Fibroblast of peridontal ligament (primary cell): Measurements from ENCODE around the gene KDSR.

Source experiments
- DNase-seq: peaks from one replicate; pipeline ENCODE4 v3.0.0-alpha.2; 2010; ENCODE audit errors: extremely low read depth

The KDSR gene

DNA sequence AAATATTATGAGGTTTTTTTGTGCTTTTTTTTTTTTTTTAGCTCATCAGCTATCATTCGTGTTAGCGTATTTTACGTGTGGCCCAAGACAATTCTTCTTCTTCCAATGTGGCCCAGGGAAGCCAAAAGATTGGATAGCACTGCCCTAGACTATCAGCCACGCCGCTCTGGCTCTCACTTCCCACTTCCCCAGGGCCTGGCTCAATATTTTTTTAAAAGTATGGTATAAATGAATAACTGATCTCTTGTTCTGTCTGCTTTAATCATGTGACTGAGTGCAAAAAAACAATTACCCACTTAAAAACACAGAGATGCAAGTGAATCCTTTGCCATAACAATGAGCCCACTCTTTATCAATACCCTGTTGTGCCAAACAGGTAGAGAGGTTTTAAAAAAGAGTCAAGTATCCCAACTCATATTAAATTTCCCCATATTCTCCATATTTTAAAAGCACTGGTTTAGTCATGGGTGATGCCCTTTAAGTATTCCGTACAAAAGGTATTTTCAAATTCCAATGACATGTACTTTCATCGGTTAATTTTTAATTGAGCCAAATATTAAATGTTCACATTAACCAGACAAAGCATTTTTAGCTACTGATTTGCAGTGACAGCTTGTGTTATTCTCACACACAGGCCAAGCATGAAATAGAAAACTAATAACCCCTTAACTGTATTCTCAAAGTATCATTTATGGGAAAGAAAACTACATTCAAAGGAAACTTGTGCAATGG is 60.0 kb downstream of the KDSR start:
- DNase-seq: no peak

DNA sequence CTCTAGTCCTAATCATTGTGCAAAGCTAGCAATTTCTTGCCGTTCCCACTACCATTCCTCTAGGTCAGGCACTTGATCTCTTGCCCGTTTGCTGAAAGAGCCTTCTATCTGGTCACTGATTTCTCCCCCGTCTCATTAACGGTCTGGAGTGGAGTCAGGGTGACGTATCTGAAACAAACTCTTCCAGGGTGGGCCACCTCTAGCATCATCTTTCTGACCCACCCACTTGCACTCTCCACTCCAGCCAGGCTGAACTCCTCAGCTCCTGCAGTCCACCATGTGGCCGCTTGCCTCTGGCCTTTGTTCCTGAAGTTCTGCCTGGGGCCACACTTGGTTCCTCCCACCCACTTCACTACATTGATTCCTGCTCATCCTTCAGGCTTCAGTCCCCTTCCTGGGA is 60.8 kb downstream of the KDSR start:
- DNase-seq: no peak

DNA sequence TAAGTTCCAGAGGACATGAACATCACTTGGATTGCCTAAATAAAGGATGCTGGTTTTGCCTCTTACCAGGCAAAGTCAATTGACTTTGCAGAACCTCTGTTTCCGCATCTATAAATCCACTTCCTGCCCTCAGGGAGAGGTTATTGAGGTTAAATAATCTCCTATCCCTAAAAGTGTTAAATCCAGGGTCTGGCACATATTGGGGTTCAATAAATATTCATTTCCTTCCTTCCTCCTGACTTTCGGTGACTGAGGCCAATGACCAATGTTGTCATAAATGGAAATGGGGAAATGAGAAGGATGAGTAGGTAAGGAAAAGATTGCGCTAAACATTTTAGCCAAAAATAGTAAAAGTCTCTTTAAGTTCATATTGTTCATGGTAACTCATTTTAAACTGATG is 63.5 kb downstream of the KDSR start:
- DNase-seq: no peak

DNA sequence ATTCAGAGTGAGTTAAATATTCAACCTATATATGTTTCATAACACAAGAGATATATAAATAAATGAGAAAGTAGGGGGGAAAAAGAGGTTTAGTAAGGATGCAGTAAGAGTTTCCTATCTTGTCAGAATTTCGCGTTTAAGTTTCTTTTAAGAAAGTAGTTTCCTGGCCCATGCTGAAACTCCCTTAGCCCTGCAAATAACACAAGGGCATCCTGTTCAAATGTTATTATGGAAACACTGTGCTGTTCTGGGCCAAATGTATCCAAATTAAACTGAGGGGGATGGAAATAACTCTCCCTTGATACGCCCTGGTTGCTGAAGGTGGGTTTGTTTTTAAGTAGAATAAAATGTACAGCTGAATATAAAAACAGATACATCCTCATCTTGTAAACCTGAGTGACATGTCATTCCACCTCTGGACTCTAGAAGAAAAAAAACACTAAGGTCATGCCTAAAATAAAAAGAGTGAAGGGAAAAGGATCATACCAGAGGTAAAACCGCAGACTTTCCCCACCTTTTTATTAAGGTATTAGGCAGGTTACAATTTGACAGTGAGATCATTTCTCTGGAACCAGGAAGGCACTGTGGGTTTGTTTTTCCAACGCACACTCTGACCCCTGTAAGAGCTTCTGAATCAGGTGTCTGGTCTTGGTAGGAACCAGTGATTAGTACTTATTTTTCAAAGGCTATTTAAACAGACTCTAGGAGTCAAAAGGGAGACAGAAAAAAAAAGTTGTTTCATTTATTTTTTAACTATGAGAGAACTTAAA is 64.2 kb downstream of the KDSR start:
- no peak for DNase-seq

DNA sequence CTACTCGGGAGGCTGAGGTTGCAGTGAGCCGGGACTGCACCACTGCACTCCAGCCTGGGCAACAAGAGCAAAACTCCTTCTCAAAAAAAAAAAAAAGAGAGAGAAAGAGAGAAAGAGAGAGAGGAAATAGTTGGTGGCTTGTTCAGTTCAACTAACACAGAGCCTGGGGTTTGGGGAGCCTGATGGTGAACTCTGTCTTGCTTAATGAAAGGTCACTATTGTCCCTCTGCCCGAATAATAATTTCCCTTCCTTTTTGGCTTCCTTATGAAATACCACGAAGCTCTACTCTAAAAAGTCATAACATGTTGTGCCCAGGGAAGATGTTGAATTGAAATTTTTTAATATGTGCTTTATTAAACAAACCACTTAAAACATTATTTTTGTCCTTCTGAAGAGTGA is 64.8 kb downstream of the KDSR start:
- no peak for DNase-seq

DNA sequence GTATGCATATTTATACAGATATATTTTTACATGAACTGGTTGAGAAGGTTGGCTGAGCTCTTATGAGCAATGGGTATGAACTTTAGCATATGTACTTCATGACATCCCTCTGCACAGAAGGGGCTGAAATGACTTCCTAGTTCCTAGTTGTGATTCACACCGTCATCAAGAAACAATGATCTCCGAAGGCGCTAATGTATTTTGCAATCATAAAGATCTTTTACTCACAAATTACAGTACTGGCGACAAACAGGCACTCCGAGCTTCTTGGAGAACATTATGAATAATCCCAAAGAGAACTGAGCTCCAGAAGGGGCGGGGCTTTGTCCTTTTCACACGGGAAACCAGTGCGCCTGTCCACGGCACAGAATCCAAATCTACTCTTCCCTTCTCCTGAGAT is 65.6 kb downstream of the KDSR start:
- no peak for DNase-seq

DNA sequence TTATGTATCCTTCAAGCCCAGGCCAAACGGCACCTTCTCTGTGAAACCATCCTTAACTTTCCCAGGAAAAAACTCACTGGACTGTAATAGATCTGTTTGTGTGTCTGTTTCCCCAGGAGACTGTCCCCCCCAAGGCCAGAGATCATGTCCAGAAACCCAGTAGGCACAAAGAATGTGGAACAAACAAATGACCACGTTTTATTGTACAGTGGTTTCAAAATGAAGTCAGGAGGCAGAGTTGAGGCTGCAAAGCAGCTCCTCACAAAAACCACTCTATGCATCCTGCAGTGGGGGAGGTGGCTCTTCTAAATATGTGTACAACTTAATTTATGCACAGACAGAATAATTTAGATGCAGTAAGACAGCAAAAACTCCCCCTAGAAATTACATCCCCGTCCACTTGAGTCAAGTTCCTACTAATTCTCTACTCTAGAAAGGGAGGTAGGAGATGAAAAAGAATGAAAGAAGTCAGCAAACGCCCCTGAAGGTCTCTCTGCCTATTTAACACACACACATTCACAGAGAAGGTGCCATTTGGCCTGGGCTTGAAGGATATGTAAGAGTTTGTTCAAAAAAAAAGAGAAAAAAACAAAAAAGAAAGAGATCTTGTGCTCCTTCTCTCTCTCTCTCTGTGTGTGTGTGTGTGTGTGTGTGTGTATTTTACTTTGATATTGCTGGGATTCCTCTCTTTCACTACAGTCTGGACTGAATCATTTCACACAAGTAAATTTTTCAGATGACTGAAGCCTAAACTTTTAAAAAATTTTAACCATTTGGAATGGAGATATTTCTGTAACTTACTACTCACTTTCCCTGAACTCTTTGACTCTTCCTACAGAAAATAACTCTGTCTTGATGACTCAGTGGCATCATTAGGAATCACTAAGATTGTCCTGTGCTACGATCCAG is 66.9 kb downstream of the KDSR start:
- DNase-seq: peak; percentile 52

DNA sequence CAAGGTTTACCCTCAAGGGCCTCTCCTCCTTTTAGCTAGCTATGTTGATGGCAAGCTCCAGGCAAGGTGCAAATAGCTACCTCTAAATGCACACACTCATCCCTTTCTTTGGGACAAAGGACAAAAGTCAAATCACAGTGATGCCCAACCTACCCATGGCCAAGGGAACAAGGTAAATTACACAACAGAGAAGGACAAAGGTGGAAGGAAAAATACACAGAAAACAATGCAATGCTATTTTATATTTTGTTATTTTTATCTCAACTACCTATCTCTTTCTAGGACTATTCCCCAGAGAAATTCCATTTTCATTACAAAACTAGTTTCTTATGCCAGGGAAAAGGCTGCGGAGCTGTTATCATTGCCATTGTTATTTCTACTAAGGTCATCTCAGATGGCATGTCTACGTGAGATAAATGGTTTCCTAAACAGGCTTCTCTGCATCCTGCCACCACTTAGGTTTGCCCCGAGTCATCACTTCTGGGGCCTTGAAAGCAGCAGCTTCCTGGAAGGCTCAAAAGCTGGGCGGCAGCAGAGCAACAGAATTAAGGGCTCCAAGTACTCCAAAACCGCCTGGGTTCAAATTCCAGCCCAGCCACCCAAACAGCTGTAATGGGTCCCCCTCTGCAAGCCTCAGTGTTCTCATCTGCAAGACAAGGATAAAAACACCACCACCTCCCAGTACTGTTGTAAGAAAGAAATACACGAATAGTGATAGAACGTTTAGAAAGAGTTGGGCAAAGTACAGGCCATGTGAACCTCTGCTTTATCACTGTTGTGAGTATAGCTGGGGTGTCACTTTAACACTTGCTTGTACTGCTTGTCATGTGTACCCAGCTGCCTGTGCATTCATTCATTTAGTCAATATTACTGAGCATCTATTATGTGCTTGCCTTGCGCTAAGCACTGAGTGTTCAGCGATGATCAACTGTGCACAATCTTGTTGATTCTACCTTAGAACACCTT is 68.3 kb downstream of the KDSR start:
- DNase-seq: no peak

DNA sequence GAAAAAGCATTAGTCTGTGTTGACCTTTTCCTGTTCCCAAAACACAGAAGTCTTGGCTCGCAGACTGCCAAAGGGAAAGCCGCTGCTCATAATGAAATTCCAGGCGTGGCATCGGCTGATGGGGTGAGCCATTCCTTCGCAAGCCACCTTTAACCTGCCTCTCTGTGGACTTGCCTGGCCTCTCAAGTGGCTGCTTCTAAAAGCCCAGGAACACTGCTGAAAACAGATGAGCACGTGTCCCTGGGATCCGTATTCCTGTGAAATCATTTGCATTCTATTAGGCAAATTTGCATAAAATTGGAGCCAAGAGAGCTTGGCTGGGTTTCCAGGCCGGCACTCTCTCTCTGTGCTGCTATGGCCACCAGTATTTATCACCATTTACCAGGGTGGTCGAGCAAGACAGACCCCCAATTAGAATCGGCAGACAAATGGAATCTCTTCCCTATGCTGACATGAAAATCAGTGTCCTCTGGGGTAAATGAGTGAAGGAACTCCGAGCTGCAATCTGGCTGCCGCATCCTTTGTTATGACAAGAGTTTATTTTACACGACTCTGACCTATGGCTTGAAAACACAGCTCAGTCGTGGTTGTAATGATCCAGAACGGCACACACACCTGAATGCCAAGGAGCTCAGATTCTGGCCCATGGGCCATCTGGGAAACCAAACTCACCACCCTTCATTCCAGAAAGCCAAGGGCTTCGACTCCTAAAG is 69.2 kb downstream of the KDSR start:
- DNase-seq: no peak

DNA sequence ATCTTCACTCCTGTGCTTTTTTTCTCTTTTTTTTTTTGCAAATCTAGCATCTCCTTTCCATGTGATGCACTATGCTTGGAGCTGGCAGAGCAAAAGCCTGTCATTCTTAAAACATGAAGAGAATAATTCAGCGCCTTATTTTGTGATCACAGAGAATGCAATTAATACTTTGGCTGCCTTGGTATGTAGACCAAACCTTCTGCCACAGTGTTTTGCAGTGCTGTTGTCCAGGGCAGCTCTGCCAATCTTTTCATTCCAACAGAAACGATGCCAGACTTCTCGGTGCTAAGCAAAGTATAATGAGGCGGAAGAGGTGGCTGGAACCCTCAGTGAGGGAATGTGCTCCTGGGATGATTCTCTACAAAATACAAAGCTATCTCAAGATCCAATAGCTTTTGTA is 73.1 kb downstream of the KDSR start:
- no peak for DNase-seq

DNA sequence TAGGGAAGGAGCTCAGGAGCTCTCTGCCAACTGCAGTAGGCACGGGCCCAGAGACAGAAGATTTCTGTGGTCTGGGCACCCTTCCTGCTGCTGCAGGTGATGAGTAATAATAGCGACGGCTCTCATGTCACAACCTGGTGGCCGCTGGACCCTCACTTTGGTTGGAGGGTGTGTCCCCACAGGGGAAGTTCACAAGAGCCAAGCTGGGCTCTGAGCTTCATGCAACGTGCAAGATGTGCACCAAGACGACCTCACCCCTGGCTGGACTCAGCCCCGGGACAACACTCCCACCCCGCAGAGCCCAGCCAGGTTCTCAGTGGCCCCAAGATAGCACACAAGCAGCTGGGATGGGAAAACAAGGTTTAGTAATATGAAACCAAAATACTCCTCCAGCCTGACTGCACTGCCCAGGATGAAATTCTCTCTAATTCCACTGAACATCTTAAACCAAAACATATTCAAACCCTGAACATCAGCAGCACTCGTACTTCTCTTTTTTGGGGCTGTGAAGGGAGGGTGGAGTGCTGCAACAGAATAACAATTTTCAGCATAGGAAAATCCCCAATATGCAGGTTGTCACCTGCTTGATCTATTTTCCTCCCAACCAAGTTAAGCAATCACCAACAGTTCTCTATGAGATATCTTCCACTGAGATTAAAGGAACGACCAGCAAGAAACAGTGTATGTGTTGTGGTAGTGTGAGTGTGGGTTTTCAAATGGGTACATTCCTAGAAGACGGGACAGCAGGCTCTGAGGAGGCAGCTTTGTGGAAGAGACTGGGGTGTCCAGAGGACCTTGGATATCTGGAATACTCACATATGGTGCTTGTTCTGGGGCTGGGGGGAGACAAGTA is 73.9 kb downstream of the KDSR start:
- no peak for DNase-seq

DNA sequence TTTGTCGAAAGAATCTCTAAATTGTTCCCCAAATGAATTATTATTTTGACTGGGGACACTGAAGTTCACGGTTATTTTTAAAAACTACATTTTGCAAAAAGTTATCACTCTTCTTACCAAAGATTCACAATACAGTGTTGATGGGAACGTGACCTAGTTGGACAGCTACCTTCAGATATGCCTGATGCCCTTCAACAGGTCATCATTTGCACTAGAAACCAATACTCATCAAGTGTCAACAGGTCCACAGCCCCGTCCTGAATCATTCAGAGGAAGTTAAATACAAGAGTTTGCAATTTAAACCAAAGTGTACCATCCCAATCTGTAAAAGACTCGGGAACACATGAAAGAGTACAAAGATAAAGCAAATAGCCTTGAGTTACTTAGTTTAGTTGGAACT is 75.7 kb downstream of the KDSR start:
- DNase-seq: no peak

DNA sequence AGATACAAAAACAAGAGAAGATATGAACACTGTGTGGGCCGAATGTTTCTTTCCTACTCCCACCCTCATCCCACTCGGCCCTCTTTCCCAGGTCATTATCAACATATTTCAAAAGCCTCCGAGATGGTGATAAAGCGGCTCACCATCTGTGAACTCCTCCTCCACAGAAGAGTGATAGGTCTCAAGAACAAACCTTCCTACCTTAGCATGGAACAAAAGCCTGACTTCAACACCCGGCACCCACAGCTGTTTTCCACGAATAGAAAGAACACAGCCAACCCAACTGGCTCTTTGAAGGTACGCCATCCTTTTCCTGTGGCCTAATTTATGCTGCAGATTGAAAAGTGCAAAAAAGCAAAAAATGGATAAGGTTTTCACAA is 76.2 kb downstream of the KDSR start:
- DNase-seq: no peak

DNA sequence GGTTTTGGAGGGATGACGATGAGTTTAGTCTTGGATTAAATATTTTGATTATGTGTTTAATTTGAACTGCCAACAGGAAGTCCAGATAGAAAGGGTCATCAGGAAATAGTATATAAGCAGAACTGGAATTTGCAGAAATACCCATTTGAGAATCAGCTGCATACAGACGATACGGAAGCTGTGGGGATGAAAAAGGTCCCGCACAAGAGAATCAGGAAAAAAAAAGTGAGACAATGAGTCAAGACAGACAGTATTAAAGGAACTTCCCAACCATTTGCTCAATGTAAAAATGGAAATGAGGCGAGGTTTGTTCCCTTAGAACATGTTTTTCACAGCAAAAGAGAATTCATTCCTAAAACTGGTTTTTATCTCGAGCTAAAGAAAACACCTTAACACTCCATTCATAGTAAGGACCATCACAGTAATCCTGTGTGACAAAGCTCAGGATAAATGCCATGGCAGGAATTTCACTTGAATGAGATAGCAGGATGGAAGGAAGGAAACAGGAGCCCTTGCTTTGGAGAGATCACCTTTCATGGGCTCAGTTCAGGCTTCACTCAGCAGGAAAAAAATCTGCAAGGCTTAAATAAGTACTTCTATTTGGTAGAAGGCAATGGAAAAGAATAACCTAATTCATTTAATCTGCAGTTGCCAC is 76.7 kb downstream of the KDSR start:
- no peak for DNase-seq

DNA sequence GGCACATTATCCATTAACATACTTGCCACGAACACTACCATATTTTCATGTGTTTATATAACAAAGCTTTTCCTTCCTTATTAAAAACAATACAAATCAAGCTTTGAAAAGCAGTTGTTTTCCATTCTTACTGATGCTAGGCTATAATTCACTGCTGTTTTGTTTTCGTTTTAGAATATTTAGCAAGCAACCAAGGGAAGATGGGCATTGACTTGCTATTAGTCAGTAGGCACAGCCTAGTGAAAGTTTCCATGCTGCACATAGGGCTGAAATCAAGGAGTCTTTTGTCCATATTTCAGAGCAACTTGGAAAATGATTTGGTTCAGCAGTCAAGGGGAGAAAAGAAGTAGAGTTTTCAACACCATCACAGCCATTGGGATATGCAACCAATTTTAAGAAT is 78.7 kb downstream of the KDSR start:
- no peak for DNase-seq

DNA sequence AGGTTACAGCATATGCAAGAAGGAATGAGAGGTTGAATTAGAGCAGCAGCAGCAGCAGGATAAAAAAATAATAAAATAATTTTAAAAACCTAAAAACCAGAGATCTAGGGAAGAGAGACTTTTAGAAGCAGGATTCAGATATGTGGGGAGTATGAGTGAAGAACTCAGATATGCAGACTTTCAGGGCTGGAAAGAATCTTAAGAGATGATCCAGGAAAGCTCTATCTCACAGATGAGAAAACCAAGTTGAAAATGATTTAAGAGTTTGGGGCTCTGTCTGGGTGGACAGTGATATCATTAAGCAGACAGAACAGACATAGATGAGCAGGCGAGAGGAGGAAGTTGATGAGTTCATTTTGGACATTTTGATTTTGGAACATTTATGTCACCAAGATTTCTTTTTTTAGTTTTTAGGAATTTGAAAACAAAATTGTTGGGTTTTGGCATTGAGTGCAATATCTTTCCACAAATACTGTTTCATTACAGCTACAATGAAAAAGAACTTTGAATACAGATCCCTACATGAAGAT is 79.2 kb downstream of the KDSR start:
- DNase-seq: no peak

DNA sequence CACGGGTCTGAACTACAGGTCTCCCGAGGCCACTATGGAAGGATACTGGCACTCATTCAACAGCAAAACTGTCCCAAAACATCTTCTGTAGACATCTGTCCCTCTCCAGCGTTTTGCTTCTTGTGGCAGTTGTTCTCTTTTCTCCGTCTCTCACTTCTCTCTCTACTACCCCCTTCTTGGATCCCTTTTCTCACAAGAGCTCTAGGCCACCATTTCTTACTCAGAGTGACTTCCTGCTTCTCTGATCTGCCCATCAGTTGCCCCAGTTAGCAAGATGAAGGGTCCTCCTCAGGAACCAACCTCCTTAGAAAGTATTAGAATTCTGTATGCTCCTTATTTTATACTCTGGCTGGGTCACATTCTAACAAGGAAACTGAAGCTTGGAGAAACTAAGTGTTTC is 80.1 kb downstream of the KDSR start:
- DNase-seq: no peak

DNA sequence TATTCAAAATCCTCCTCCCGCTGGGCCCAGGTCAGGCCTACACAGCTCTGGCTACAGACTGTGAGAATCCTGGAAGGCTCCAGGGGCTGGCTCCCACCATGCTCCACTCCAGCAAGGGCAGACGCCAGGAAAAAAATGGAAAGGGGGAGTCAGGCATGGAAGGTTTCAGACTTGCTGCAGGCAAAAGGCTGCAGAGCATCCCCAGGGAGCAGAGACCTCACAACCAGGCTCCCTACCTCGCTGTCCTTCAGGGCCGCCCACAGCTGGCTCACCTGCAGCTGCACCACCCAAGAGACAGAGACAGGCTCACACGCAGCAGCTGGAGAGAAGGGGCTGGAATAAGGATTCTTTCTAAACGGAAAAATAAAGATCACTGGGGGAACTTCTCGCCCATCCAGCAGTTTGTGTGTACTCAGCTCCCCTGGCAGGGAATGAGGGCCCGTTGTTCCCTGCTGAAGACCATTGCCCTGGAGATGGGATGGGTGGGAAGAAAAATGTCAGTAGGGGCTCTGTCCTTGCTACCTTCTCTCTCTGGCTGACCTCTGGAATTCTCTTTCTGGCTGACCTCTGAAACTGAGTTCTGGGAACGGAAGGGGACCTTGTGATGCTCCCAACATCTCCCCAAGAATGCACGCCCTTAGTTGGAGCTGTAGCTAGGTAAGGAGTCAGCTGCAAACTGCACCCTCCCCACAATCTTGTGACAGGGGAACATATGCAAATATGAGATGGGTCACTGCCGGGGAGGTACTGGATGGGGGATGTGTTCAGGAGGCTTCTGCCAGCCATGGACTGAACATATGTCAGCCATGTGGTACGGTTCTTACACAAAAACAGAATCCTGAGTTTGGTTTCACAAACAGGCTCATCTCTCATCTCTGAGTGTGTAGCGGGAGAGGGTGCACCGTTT is 81.9 kb downstream of the KDSR start:
- no peak for DNase-seq
